Loucy (cell line): ENCODE results near the gene IL36B.

Source experiments
- H2AFZ ChIP-seq: fragments of 200-600 bp; sonication (generic); 2 replicates; pipeline ENCODE4 v1.6.0; 2016; ENCODE audit warnings: antibody characterized with exemption, mild to moderate bottlenecking, low read length, moderate library complexity
- H3F3A ChIP-seq: fragments of 200-600 bp; 2 replicates; pipeline ENCODE4 v1.6.0; 2016; ENCODE audit warnings: antibody characterized with exemption, low read depth, mild to moderate bottlenecking
- H3K27me3 ChIP-seq: fragments of 200-600 bp; sonication (generic); 2 replicates; pipeline ENCODE4 v1.6.1; 2014; ENCODE audit warnings: low read length, mild to moderate bottlenecking; ENCODE audit not compliant: insufficient read depth, poor library complexity, severe bottlenecking
- H3K36me3 ChIP-seq: fragments of 200-600 bp; sonication (generic); 2 replicates; pipeline ENCODE4 v1.6.1; 2016; ENCODE audit warnings: low read length; ENCODE audit not compliant: insufficient read depth
- H3K4me1 ChIP-seq: fragments of 200-600 bp; sonication (generic); 2 replicates; pipeline ENCODE4 v1.5.1; 2014; ENCODE audit warnings: low read length, mild to moderate bottlenecking; ENCODE audit not compliant: insufficient read depth, poor library complexity, severe bottlenecking
- H3K4me2 ChIP-seq: fragments of 200-600 bp; sonication (generic); 2 replicates; pipeline ENCODE4 v1.6.0; 2014; ENCODE audit warnings: antibody characterized with exemption, low read length, low read depth, mild to moderate bottlenecking; ENCODE audit not compliant: poor library complexity, severe bottlenecking
- H3K4me3 ChIP-seq: fragments of 200-600 bp; sonication (generic); 2 replicates; pipeline ENCODE4 v1.5.1; 2014; ENCODE audit warnings: low read length, mild to moderate bottlenecking, mixed read lengths; ENCODE audit not compliant: poor library complexity, severe bottlenecking
- H3K79me2 ChIP-seq: fragments of 200-600 bp; sonication (generic); 2 replicates; pipeline ENCODE4 v1.6.1; 2014; ENCODE audit warnings: low read length; ENCODE audit not compliant: insufficient read depth
- H3K9ac ChIP-seq: fragments of 200-600 bp; sonication (generic); 2 replicates; pipeline ENCODE4 v1.6.0; 2014; ENCODE audit warnings: mild to moderate bottlenecking, low read depth, low read length, moderate library complexity; ENCODE audit not compliant: poor library complexity, severe bottlenecking
- H3K9me2 ChIP-seq: fragments of 200-600 bp; sonication (generic); replicated peaks from 2 replicates; pipeline ENCODE4 v1.6.1; 2016; ENCODE audit warnings: low read depth, low read length, mixed read lengths
- H3K9me3 ChIP-seq: fragments of 200-600 bp; sonication (generic); 2 replicates; pipeline ENCODE4 v1.6.1; 2014; ENCODE audit warnings: mild to moderate bottlenecking, antibody characterized with exemption, low read length, low read depth; ENCODE audit not compliant: insufficient read depth
- H4K20me1 ChIP-seq: fragments of 200-600 bp; sonication (generic); 2 replicates; pipeline ENCODE4 v1.6.0; 2014; ENCODE audit warnings: antibody characterized with exemption, low read length, mild to moderate bottlenecking; ENCODE audit not compliant: insufficient read depth, poor library complexity, severe bottlenecking
- CTCF ChIP-seq: fragments of 200-600 bp; sonication (generic); conservative IDR thresholded peaks from 2 replicates; pipeline ENCODE4 v1.5.1; 2014; ENCODE audit warnings: mild to moderate bottlenecking, antibody characterized with exemption, low read length
- EZH2phosphoT487 ChIP-seq: fragments of 200-600 bp; IDR thresholded peaks from 2 replicates; pipeline ENCODE4 v1.6.1; 2018; ENCODE audit warnings: antibody characterized with exemption, mild to moderate bottlenecking, moderate library complexity, borderline replicate concordance

The IL36B gene

GRCh38 chr2:113067681-113068080 lies 15.0 kb upstream of the IL36B start, which contains the start of gene IL1F10:
TSS of gene IL1F10 (plus strand) at chr2:113067970. CDS start at chr2:113072739, 4,769 bp downstream.
- no peaks in the 10 kb centered on the region for H4K20me1 ChIP-seq
- TF ChIP-seq CTCF (no peak), EZH2phosphoT487 (no peak)

GRCh38 chr2:113064898-113065297 lies 12.2 kb upstream of the IL36B start:
- Histone ChIP-seq H3K79me2 (no peaks in the 10 kb centered on the region), H3K27me3 (no peaks in the 10 kb centered on the region), H4K20me1 (no peaks in the 10 kb centered on the region), H2AFZ (no peak overlapping the region), H3K4me2 (no peak overlapping the region), H3K9me2 (no peaks in the 10 kb centered on the region), H3K9me3 (no peaks in the 10 kb centered on the region), H3F3A (no peaks in the 10 kb centered on the region), H3K4me1 (no peaks in the 10 kb centered on the region), H3K9ac (no peak overlapping the region), H3K36me3 (no peaks in the 10 kb centered on the region), H3K4me3 (no peak overlapping the region)
- TF ChIP-seq CTCF (no peak), EZH2phosphoT487 (no peak)

More at GRCh38 chr2:113067681-113068080, 15.0 kb upstream of the IL36B start, which contains the start of gene IL1F10:
- Histone ChIP-seq H3K27me3 (no peaks in the 10 kb centered on the region), H3K79me2 (no peaks in the 10 kb centered on the region), H3K4me2 (no peak within 1 kb of the TSS), H3K9ac (no peak within 1 kb of the TSS), H3K9me2 (no peaks in the 10 kb centered on the region), H2AFZ (no peak within 1 kb of the TSS), H3K36me3 (no peaks in the 10 kb centered on the region), H3K9me3 (no peaks in the 10 kb centered on the region), H3K4me1 (no peaks in the 10 kb centered on the region), H3K4me3 (no peak within 1 kb of the TSS), H3F3A (no peaks in the 10 kb centered on the region)

GRCh38 chr2:113064281-113064680 lies 11.6 kb upstream of the IL36B start:
- Histone ChIP-seq H3K9ac (no peak overlapping the region), H2AFZ (no peak overlapping the region), H3K4me1 (no peaks in the 10 kb centered on the region), H3K4me2 (no peak overlapping the region), H3K79me2 (no peaks in the 10 kb centered on the region), H3K9me3 (no peaks in the 10 kb centered on the region), H3F3A (no peaks in the 10 kb centered on the region), H3K9me2 (no peaks in the 10 kb centered on the region), H3K4me3 (no peak overlapping the region), H3K36me3 (no peaks in the 10 kb centered on the region), H4K20me1 (no peaks in the 10 kb centered on the region), H3K27me3 (no peaks in the 10 kb centered on the region)
- no peak for TF ChIP-seq EZH2phosphoT487
- no peak for TF ChIP-seq CTCF
